ENCODE data around the gene SEMA5B. TPM values are rescaled to one million over a fixed set of nuclear protein-coding genes. Genes with fewer than 3 reads are reported as not detected.

The SEMA5B gene
- total RNA-seq, 2 experiments from 2014 or later = 0.13 to 2.3 TPM

- no peak overlapping the region for H2AFZ ChIP-seq (ENCODE audit: low read length)
- no peak overlapping the region for H3K4me2 ChIP-seq (ENCODE audit: low read length)
- H3K9me3 ChIP-seq (ENCODE audit: low read length) = no peaks in the 10 kb centered on the region
- DNase-seq (ENCODE audit: low spot score) = no peak
- intact Hi-C loops (cut with micrococcal nuclease; ENCODE audit: unreplicated experiment) = no loop called here
- H3K27ac ChIP-seq (ENCODE audit: low read depth, low read length, poor library complexity, severe bottlenecking) = no peak overlapping the region
- ChIA-PET CTCF (ENCODE audit: unreplicated experiment) (no interaction called here), POLR2A (interaction anchor here (2.3 kb wide), 1 partner anchor 10 kb away, joined by 5 read pairs; no protein-coding TSS in a partner anchor)
- no peaks in the 10 kb centered on the region for H3K36me3 ChIP-seq (ENCODE audit: insufficient read depth, low read length)
- no peaks in the 10 kb centered on the region for H3K79me2 ChIP-seq (ENCODE audit: insufficient read depth, low read depth, low read length)
- BruUV-seq (replicated peaks) = no TSS peak
- H3K4me1 ChIP-seq (ENCODE audit: insufficient read depth, low read length, poor library complexity, severe bottlenecking) = no peaks in the 10 kb centered on the region
- no peak for TF ChIP-seq CTCF (conservative IDR thresholded peaks at IDR 0.05; ENCODE audit: low read length)
- TF ChIP-seq EZH2phosphoT487 (IDR thresholded peaks at IDR 0.05; ENCODE audit: borderline replicate concordance, low read depth, low read length) = no peak
- no peak overlapping the region for H3K4me3 ChIP-seq (ENCODE audit: low read depth, low read length, poor library complexity, severe bottlenecking)
- H4K20me1 ChIP-seq (ENCODE audit: insufficient read depth, low read length) = no peaks in the 10 kb centered on the region
- no peaks in the 10 kb centered on the region for H3K9me2 ChIP-seq (ENCODE audit: insufficient read depth, low read length)
Observed at GRCh38 chr3:122893282-122893681, 134.3 kb downstream of the SEMA5B start.

DNA sequence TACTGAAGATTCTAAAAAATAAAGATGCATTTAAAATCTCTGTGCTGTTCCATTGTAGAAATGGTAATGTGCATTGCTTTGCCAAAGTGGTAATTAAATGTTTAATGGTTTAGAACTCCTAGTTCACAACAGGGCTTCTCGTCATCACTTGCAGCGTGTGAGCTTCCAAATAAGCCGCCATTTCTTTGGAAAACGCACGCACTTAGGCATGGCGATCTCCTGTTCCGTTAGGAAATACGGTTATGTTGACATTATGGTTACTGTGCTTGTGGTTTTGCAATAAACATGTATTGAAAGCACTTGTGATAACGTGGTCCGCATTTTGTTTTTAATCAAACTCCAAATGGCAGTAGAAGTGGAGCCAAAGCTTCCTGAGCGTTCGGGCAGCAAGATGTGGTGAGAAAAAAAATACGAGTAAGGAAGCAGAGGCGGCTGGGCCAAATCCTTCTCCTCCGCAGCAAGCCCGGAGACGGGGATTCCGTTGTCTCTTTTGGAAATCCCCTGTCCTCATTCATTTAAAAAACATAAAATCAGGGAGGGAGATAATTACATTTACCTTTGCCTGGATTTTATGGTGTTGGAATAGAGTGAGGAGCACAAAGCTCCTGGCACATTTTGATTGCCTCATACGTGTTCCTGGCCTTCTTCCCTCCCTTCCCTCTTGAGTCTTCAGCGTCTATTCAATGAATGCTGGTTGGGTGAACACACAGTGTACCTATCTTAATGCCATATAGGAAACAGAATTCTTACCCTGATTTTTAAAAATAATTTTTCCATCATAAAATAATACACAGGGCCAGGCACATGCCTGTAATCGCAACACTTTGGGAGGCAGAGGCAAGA, 135.2 kb downstream of the SEMA5B start:
- Histone ChIP-seq H3K9me2 (ENCODE audit: insufficient read depth, low read length) (no peaks in the 10 kb centered on the region), H3K4me1 (ENCODE audit: insufficient read depth, low read length, poor library complexity, severe bottlenecking) (no peaks in the 10 kb centered on the region), H3K79me2 (ENCODE audit: insufficient read depth, low read depth, low read length) (no peaks in the 10 kb centered on the region), H4K20me1 (ENCODE audit: insufficient read depth, low read length) (no peaks in the 10 kb centered on the region), H2AFZ (ENCODE audit: low read length) (no peak overlapping the region), H3K27ac (ENCODE audit: low read depth, low read length, poor library complexity, severe bottlenecking) (no peak overlapping the region), H3K9me3 (ENCODE audit: low read length) (no peaks in the 10 kb centered on the region), H3K36me3 (ENCODE audit: insufficient read depth, low read length) (no peaks in the 10 kb centered on the region), H3K4me3 (ENCODE audit: low read depth, low read length, poor library complexity, severe bottlenecking) (no peak overlapping the region), H3K4me2 (ENCODE audit: low read length) (no peak overlapping the region)
- POLR2A ChIA-PET = interaction anchor here (2.3 kb wide), 1 partner anchor 9 kb away, joined by 5 read pairs; no protein-coding TSS in a partner anchor
- BruUV-seq (replicated peaks) = no TSS peak
- TF ChIP-seq EZH2phosphoT487 (IDR thresholded peaks at IDR 0.05; ENCODE audit: borderline replicate concordance, low read depth, low read length) (no peak), CTCF (conservative IDR thresholded peaks at IDR 0.05; ENCODE audit: low read length) (no peak)
- intact Hi-C loops (cut with micrococcal nuclease; ENCODE audit: unreplicated experiment) = no loop called here
- no peak for DNase-seq (ENCODE audit: low spot score)
- CTCF ChIA-PET (ENCODE audit: unreplicated experiment) = no interaction called here

GRCh38 chr3:122890720-122891220, 136.8 kb downstream of the SEMA5B start:
- Histone ChIP-seq H3K79me2 (ENCODE audit: insufficient read depth, low read depth, low read length) (no peaks in the 10 kb centered on the region), H3K4me3 (ENCODE audit: low read depth, low read length, poor library complexity, severe bottlenecking) (no peak overlapping the region), H3K27ac (ENCODE audit: low read depth, low read length, poor library complexity, severe bottlenecking) (no peak overlapping the region), H4K20me1 (ENCODE audit: insufficient read depth, low read length) (no peaks in the 10 kb centered on the region), H3K9me3 (ENCODE audit: low read length) (no peaks in the 10 kb centered on the region), H3K4me2 (ENCODE audit: low read length) (no peak overlapping the region), H3K36me3 (ENCODE audit: insufficient read depth, low read length) (no peaks in the 10 kb centered on the region), H3K9me2 (ENCODE audit: insufficient read depth, low read length) (no peaks in the 10 kb centered on the region), H3K4me1 (ENCODE audit: insufficient read depth, low read length, poor library complexity, severe bottlenecking) (no peaks in the 10 kb centered on the region), H2AFZ (ENCODE audit: low read length) (no peak overlapping the region)
- POLR2A ChIA-PET = no interaction called here
- no peak for TF ChIP-seq EZH2phosphoT487 (IDR thresholded peaks at IDR 0.05; ENCODE audit: borderline replicate concordance, low read depth, low read length)
- no peak for TF ChIP-seq CTCF (conservative IDR thresholded peaks at IDR 0.05; ENCODE audit: low read length)
- CTCF ChIA-PET (ENCODE audit: unreplicated experiment) = no interaction called here
- intact Hi-C loops (cut with micrococcal nuclease; ENCODE audit: unreplicated experiment) = no loop called here
- no peak for DNase-seq (ENCODE audit: low spot score)
- no TSS peak for BruUV-seq (replicated peaks)
